KOPT-K1 (cell line): ENCODE results near the gene ARSD.
"Not testable (repeated sequence)": the region's sequence is repeated elsewhere in the genome, so short reads cannot be mapped to it uniquely, and the experiment has no call there.

Experiments used
- H3K27ac ChIP-seq: fragments of 200-600 bp; sonication (generic); 2 replicates; pipeline ENCODE4 v1.5.1; 2016; ENCODE audit warnings: antibody characterized with exemption, mild to moderate bottlenecking, low read depth, low read length; ENCODE audit not compliant: poor library complexity, severe bottlenecking
- H3K36me3 ChIP-seq: fragments of 200-600 bp; sonication (generic); 2 replicates; pipeline ENCODE4 v1.5.1; 2017; ENCODE audit warnings: antibody characterized with exemption, mild to moderate bottlenecking, low read length, moderate library complexity; ENCODE audit not compliant: insufficient read depth
- H3K9me3 ChIP-seq: fragments of 200-600 bp; sonication (generic); 2 replicates; pipeline ENCODE4 v1.5.1; 2017; ENCODE audit warnings: antibody characterized with exemption, low read length, mild to moderate bottlenecking; ENCODE audit not compliant: insufficient read depth, poor library complexity, severe bottlenecking

Gene ARSD

GRCh38 chrX:2889706-2890490 is 39.2 kb downstream of the ARSD start:
- H3K36me3 ChIP-seq, H3K9me3 ChIP-seq, H3K27ac ChIP-seq: not testable (repeated sequence)

- Histone ChIP-seq H3K36me3 (no peaks in the 10 kb centered on the region), H3K27ac (no peak overlapping the region), H3K9me3 (no peaks in the 10 kb centered on the region)
Observed at GRCh38 chrX:2889045-2889605, 40.0 kb downstream of the ARSD start.

GRCh38 chrX:2888309-2888708 is 40.8 kb downstream of the ARSD start:
- H3K9me3 ChIP-seq, result no peaks in the 10 kb centered on the region
- H3K27ac ChIP-seq, result no peak overlapping the region
- no peaks in the 10 kb centered on the region for H3K36me3 ChIP-seq

GRCh38 chrX:2883770-2884169 is 45.4 kb downstream of the ARSD start:
- Histone ChIP-seq H3K36me3 (no peaks in the 10 kb centered on the region), H3K27ac (no peak overlapping the region), H3K9me3 (no peaks in the 10 kb centered on the region)

- Histone ChIP-seq H3K36me3 (no peaks in the 10 kb centered on the region), H3K9me3 (no peaks in the 10 kb centered on the region), H3K27ac (no peak overlapping the region)
Observed at GRCh38 chrX:2879670-2880069, 49.5 kb downstream of the ARSD start.

GRCh38 chrX:2878563-2878962 is 50.6 kb downstream of the ARSD start:
- H3K9me3 ChIP-seq, result no peaks in the 10 kb centered on the region
- H3K27ac ChIP-seq, result no peak overlapping the region
- no peaks in the 10 kb centered on the region for H3K36me3 ChIP-seq

- Histone ChIP-seq H3K9me3 (no peaks in the 10 kb centered on the region), H3K27ac (no peak overlapping the region), H3K36me3 (no peaks in the 10 kb centered on the region)
Observed at GRCh38 chrX:2875798-2876399, 53.2 kb downstream of the ARSD start.

GRCh38 chrX:2875136-2875481 is 54.0 kb downstream of the ARSD start:
- Histone ChIP-seq H3K27ac (no peak overlapping the region), H3K36me3 (no peaks in the 10 kb centered on the region), H3K9me3 (no peaks in the 10 kb centered on the region)

GRCh38 chrX:2874222-2875135 is 54.7 kb downstream of the ARSD start:
- no peak overlapping the region for H3K27ac ChIP-seq
- H3K9me3 ChIP-seq, result no peaks in the 10 kb centered on the region
- H3K36me3 ChIP-seq, result no peaks in the 10 kb centered on the region

GRCh38 chrX:2872671-2873277 is 56.4 kb downstream of the ARSD start:
- H3K36me3 ChIP-seq, result no peaks in the 10 kb centered on the region
- H3K9me3 ChIP-seq, result no peaks in the 10 kb centered on the region
- H3K27ac ChIP-seq, result no peak overlapping the region

GRCh38 chrX:2871831-2872230 is 57.3 kb downstream of the ARSD start:
- H3K27ac ChIP-seq, result no peak overlapping the region
- H3K9me3 ChIP-seq, result no peaks in the 10 kb centered on the region
- H3K36me3 ChIP-seq, result no peaks in the 10 kb centered on the region

GRCh38 chrX:2870650-2871049 is 58.5 kb downstream of the ARSD start:
- H3K27ac ChIP-seq, result no peak overlapping the region
- H3K36me3 ChIP-seq, result no peaks in the 10 kb centered on the region
- H3K9me3 ChIP-seq, result no peaks in the 10 kb centered on the region

GRCh38 chrX:2867206-2867605 is 61.9 kb downstream of the ARSD start:
- Histone ChIP-seq H3K36me3 (no peaks in the 10 kb centered on the region), H3K27ac (no peak overlapping the region), H3K9me3 (no peaks in the 10 kb centered on the region)

GRCh38 chrX:2863646-2864045 is 65.5 kb downstream of the ARSD start:
- Histone ChIP-seq H3K9me3 (no peaks in the 10 kb centered on the region), H3K36me3 (no peaks in the 10 kb centered on the region), H3K27ac (no peak overlapping the region)

- Histone ChIP-seq H3K36me3 (no peaks in the 10 kb centered on the region), H3K27ac (no peak overlapping the region), H3K9me3 (no peaks in the 10 kb centered on the region)
Observed at GRCh38 chrX:2862404-2862803, 66.7 kb downstream of the ARSD start.
